CD4-positive, alpha-beta T cell treated with Interleukin-1 beta for 1 hour (primary cell): ENCODE results near the gene SSR3.
"Not testable (repeated sequence)": the region's sequence is repeated elsewhere in the genome, so short reads cannot be mapped to it uniquely, and the experiment has no call there.

ENCODE experiments used
- DNase-seq, 2 donors: peaks; one replicate each; pipeline ENCODE4 v3.0.0-alpha.2; 2020 to 2022

Gene SSR3

DNA sequence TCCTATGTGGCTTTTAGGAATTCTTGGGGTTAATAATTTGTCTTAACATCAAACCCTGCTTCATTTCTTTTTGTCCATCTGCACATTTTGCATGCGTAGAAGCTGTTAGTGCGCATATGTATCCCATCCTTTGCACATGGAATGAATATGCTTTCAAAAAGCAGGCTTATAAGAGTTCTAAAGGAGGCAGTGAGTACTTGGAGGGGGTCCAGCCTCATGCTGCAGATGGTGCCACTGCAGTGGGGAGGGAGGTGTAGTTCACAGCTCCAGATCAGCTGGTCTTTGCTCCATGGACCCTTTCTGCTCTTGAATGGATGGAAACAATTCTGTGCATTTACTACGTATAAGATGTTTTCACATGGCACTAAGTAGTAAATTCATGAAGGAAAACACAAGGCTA, 20.7 kb upstream of the SSR3 start:
- no peak for DNase-seq

DNA sequence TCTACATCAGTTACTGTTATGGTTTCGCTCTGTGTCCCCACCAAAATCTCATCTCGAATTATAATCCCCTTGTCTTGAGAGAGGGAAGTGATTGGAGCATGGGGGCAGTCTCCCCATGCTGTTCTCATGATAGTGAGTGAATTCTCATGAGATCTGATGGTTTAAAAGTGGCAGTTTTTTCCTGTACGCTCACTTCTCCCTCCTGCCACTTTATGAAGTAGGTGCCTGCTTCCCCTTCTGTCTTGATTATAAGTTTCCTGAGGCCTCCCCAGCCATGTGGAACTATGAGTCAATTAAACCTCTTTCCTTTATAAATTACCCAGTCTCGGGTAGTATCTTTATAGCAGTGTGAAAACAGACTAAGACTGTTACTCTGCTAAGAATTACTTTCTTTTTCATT, 15.0 kb upstream of the SSR3 start:
- not testable (repeated sequence) for DNase-seq

DNA sequence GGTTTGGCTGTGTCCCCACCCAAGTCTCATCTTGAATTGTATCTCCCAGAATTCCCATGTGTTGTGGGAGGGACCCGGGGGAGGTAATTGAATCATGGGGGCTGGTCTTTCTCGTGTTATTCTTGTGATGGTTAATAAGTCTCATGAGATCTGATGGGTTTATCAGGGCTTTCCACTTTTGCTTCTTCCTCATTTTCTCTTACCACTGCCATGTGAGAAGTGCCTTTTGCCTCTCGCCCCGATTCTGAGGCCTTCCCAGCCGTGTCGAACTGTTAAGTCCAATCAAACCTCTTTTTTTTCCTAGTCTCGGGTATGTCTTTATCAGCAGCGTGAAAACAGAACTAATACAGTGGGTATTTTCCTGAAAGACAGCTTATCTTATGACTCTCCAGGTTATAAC, 14.1 kb upstream of the SSR3 start:
- DNase-seq = not testable (repeated sequence)

DNA sequence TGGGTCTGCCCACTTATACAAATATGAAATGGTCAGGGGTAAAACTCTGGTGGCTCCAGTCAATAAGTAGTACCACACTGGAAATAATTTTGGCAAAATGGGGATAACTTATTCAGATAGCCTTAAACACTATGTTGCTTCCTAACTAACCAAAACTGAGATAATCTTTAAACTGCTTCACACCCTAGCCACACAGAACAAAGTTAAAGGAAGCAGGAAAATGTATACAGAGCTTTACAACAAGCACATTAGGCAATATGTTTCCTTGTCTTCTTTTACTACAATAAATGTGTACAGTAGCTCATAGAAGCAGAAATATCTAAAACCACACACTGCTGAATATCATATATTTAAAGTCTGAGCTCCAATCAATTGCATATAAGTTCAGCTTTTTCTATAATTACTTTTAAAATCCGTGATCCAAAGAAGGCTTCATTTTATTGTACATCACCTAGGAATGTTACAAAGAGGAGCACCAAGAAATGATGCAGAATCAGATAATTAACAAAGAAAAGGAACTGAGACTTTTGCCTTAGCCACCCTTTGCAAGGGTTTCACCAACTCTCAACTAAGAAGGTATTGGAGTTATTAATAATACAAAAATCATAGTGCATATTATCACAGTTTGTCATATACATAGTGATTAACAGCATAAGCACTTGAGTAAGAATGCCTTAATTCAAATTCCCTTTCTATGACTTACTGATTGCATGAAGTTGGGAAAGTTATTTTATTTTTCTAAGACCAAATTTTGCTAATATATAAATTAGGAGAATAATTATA, 9.2 kb upstream of the SSR3 start:
- no peak for DNase-seq

DNA sequence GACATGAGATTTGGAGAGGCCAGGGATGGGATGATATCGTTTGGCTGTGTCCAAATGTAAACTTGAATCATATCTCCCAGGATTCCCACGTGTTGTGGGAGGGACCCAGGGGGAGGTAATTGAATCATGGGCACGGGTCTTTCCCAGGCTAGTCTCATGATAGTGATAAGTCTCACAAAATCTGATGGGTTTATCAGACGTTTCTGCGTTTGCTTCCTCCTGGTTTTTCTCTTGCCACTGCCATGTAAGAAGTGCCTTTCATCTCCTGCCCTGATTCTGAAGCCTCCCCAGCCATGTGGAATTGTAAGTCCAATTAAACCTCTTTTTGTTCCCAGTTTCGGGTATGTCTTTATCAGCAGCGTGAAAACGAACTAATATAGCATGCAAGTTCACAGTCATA, 7.6 kb upstream of the SSR3 start:
- DNase-seq = not testable (repeated sequence)

DNA sequence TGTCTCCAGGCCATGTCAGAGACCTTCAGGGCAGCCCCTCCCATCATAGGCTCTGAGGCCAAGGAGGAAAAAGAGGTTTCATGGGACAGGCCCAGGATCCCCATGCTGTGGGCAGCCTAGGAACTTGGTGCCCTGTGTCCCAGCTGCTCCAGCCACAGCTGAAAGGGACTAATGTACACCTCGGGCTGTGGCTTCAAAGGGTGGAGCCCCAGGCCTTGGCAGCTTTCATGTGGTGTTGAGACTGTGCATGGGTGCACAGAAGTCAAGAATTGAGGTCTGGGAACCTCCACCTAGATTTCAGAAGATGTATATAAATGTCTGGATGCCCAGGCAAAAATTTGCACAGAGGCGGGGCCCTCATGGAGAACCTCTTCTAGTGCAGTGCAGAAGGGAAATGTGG, 6.6 kb upstream of the SSR3 start:
- DNase-seq = no peak

DNA sequence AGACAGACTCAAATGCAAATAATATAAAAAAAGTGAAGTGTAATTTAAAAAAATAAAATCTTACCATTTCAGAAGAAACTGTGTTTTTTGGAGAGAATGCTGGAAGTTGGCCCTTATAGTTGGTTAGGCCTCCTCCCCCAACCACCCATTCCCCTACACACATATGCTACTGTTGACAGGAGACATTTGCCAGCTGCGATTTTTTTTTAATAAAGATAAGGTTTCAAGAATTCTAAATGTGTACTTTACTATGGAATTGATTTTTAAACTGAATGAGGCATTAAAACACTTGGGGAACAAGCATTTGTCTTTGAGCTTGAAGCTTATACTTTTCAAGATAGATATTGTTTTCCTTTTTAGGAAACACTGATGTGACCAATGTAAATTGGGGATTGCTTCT, 4.4 kb upstream of the SSR3 start:
- DNase-seq = no peak

DNA sequence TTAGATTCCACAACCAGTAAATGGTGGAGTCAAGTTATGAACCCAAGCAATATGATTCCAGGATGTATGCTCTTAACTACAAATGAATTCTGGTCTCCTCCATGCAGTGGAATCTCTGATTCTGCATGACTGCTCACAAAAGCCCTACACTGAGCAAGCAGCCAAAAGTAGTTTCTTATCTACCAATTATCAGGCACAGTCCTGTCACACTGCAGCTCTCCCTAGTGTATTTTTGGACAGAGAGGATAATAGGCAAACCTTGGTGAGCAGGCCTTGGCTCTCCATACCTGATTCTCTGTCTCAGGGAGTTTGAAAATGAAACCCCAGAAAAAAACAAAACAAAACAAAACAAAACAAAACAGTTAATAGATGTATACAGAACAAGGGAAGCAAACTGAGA, 3.5 kb upstream of the SSR3 start:
- DNase-seq = no peak

DNA sequence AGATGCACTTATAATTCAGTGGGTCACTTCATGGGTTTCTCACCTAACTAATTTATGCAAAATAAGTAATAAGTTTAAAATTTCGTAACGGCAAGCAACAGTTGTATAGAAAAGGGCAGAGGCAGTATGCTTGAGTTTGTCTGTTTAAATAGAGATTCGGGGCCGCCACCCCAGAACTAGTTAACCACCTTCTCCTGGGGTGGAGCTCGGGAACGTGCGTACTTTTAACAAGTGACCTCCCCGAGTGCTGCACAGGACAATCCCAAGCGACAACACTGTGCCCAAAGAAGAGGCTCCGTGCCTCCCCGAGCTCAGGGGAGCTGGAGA, 439 bp downstream of the SSR3 start:
- no peak for DNase-seq

DNA sequence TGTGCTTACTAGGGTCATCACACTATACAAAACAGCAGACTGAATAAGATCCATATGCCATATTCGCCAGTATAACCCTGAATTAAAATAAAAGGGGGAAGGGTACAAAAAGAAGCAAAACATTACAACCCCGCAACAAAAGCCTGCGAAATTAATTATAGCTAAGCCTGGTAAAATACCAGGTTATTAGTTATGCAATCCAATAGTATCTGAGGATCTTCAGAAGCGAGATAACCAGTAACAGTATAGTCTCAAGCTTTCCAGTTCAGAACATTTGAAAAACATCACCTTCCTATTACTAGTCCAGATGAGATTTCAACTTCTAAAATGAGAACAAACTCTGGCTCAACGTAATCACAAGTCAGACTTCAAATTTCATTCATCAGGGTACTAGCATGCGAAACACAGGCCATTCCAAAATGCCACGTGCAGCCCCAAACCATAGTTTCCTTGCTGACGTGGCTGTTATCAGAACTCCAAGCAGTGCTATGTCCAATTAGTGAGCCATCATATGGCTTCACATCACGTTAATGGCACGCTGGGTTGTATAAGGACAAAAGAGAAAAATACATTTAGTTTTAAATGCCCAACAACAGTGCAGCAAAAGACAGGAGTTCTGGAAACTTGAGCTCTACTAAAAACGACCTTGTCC, 1.1 kb downstream of the SSR3 start:
- no peak for DNase-seq

DNA sequence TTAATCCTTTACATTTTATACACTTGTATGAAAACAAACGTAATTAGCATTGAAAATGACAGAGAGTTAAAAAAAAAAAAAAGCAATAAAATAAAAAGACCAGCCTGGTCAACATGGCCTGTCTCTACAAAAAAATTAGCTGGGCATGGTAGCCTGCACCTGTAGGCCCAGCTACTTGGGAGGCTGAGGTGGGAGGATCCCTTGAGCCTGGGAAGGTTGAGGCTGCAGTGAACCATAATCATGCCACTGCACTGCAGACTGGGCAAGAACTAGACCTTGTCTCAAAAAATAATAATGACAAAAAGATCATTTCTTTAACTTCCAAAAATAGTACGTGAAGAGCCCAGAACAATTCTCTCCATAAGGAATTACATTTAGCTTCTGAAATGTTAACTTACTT, 1.9 kb downstream of the SSR3 start:
- no peak for DNase-seq

DNA sequence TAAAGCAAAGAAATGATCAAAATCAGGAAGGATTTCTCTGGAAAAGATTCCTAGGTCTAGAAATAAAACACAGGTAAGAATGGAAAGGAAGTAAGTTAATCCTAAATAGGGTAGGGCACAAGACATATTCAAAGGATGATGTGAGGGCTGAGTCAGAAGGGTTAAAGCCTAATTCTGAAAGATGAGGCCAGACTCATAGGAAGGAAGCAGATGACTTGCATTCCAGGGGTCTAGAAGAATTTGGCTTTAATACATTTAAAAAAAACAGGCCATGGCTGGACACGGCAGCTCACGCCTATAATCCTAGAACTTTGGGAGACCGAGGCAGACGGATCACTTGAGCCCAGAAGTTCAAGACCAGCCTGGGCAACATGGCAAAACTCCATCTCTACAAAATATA, 3.2 kb downstream of the SSR3 start:
- no peak for DNase-seq

DNA sequence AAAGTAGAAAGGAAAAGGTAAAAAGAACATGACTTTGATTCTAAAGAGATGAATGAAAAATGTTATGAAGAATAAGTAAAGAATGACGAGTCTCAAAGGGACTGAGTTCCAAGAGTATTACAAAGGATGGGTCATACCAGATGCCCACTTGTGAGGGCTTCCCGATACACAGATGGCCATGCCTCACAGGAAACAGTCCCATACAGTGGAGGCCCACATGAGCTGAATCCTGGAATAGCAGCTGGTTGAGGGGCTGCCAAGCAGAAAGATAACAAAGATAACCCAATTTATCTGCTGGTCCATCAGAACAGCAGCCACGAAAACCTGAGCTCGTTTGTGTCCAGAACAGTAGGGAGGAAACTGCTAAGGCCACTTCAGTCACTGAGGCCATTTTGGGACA, 3.7 kb downstream of the SSR3 start:
- no peak for DNase-seq

DNA sequence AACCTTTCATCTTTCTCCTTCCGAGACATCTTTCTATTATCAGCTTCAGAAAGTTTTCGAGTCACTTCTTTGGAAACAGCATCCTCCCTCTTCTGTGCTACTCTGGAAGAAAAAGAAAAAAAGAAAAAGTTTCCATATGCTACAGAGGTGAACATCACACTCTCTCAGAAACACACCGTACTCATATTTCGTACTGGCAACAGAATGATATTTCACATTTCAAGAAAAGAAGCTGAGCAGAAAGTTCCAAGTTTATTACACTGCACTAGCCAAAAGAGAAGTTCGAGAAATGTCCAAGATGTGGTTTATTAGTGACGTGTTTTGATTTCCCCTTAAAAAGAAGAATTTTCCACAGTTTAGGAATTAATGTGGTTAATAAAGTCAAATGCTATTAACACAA, 6.0 kb downstream of the SSR3 start:
- DNase-seq = no peak

DNA sequence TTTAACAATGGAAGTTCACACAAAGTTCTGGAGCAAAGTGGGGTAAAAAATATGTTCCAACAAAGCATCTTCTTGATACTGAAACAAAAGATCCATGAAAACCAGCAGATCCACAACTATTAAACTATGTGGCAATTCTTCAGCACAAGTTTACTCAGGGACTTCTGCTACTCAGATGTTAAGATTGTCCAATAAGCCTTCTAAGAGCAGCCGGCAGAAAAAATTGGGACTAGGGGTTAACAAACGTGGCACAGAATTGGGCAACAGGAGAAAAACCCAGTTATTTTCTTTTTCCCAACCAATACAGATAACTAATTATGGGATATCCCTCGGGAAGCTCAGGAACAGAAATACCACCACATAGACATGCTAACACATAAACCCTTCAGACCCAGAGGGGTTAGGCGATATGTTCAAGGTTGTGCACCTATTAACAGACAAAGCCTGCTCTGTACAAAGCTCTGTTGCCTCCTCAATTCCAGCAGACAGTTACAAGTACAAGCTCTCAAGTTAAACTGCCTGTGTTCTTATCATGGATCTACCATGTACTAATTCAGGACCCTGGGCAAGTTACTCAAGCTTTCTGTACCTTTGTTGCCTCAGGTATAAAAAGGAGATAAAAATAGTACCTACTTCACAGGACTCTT, 6.8 kb downstream of the SSR3 start:
- DNase-seq = no peak

DNA sequence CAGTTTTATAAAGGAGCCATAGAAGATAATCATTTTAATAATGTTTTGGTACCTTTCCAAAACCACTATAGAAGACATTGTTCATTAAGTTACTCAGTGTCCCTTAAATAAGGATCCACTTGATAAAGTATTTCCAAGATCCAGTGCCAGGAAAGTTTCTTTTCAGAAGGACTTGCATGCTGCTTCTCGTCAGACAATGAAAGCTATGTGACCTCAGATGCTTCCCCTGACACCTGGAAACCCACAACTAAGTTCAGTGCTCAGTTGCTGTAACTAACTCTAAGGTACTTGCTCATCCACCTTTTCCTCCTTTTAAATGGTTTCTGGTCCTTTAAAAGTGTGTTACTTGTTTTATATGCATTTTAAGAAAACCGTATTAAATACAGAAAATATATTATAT, 7.3 kb downstream of the SSR3 start:
- no peak for DNase-seq

DNA sequence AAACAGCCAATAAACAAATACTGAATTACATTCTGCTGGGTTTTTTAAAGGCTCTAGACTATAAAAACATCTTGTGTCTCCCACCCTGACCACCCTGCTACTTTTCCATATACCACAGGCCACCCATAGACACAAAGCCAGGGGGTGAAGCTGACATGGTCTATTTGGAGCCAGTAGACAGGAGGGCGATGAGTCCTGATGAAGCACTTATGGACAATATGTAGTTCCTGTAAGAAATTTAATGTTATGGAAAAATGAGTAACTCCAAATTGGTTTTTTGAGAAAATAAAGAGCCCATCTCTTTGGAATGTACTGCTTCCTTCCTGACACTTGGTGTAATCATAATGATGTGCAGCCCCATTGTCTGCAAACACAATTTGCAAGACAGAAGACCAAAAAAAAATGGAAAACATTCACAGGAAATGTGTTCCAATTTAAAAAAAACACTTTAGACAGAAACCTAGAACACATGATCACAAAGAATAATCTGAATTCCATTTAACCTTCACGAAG, 11.8 kb downstream of the SSR3 start:
- no peak for DNase-seq

DNA sequence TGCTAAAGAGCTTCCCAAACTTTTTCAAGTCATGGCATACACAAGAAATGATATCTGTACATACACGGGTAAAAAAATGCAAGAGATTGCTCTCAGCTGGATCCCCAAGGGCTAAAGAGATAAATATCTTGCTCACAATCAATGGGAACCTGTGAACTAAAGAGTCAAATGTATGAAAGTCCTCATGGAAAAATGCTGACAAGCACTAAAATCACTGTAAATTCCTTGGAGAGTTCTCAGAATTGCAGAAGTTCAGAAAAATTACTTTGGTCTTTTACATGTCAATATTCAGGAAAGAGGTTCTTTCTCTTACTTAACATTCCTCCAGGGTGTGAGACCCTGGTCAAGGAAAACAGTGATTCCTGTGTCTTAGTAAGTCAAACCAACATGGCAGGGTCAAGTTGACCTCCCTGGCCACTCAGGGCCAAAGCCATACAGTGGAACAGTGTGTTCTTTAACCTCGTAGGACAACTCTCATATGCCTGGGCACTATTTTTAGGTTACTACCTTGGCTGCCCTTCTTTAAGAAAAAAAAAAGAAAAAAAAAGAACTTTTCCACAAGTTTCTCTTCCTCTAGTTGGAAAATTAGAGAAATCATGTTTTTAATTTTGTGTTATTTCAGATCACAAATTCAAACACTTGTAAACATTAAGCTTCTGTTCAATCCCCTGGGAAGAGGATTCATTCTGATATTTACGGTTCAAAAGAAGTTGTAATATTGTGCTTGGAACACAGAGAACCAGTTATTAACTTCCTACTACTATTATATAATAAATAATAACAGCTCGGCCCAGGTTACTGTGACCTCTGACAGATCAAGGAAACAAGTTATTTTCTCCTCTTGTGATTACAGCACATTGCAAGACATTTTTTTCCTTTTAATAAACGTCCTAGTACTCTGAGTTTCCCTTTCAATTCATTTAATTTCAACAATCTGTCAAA, 12.5 kb downstream of the SSR3 start:
- DNase-seq = no peak

DNA sequence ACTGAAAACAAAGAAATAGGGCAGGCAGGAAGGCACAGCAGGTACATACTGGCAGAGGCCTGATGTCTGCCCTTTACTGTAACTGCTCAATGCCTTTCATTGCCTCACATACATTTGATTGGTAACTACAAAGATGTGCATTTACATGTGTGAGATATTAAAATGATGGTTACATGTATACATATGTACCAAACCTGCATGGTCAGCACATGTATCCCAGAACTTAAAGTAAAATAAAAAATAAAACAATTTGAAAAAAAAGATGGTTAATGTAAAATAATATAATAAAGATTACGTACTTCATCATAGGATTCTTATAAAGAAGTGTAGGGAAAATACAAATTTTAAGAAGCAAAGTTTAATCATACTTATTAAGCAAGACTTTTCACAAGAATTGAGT, 15.1 kb downstream of the SSR3 start:
- DNase-seq = no peak

DNA sequence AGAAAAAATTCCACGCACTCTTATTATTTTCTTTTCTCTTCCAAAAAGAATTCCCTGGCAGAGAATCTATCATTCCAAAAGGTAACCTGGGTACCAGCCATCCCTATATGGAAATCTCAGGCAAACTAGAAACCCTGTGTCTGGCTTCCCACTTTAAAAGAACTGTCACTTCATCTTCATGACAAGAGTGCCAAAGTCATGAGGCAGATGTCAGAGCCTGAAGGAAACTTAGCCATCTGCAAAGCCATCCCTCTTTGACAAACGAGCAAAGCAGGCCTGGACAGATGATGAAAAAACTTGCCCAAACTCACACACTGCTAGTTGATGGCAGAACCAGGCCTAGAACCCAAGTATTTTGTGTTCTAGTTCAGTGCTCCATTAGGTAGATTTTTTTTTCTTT, 15.9 kb downstream of the SSR3 start:
- DNase-seq = no peak

DNA sequence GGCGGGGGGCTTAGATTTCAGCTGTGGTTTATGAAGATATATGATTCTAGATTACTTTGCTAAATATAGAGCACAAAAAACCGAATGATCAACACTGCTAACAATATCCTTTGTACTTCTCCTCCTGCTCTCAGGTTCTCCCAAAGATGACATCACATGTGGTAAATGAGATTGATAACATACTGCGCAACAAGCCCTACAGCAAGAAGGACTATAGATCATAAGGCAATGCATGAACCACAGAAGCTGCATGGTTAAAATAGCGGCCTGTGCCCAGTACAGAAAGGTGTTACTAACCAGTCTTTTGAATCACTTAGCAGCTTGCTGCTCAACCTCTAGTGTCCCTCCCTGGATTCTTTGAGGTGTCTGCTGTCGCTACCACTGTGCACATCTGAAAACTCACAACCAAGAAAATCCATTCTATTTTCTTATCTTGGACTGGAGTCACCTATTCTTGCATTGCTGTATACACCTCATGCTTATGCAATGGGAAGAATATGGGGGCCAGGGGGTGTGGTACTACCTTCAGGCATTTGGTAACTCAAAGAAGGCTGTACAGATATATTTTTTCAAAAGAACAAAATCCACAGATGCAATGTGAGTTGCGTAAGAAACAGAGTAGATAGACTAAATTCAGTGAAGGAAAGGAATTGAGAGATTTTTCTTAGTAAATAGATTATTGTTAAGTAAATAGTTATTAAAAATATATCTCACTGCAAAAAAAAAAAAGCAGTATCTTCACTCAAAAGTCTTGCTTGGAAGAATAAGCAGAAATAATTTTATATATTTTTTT, 18.2 kb downstream of the SSR3 start:
- no peak for DNase-seq

DNA sequence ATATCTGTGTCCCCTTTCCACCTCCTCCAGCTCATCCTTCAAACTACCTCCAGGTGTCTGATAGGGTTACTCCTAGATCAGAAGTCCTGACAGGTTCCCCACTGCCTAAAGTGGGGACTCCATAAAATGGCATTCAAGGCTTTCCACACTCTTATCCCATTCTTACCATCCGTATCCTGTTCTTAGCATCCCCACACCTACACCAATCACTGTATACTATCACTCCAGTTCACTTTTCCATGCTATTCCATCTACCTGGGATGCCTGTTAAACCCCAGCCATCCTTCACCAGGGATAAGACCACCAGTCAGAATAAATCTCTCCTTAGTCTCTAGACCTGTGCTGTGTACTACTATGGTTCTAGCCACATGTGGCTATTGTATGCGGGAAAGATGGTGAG, 19.1 kb downstream of the SSR3 start:
- no peak for DNase-seq
